Vein endothelial cell (primary cell): ENCODE data around the gene UBE2S. TPM values are rescaled to one million over a fixed set of nuclear protein-coding genes. Genes with fewer than 3 reads are reported as not detected.

Source experiments
- total RNA-seq: library from RNA; depleted of rRNA; stranded (reverse); fragments of >200 nt; gene quantifications from 2 replicates; pipeline ENCODE4 v1.2.3, GENCODE V29; 2012

UBE2S gene
- 106 and 121 TPM in 2 replicates for total RNA-seq

GRCh38 chr19:55407550-55407799 lies at the start of gene UBE2S:
TSS of gene UBE2S (minus strand) at chr19:55407788. CDS start at chr19:55407589, 199 bp downstream.

GRCh38 chr19:55443045-55443823 lies 35.6 kb upstream of the UBE2S start, which contains the start of gene SHISA7:
TSS of gene SHISA7 (minus strand) at chr19:55443300. CDS start at chr19:55442863, 437 bp downstream.

DNA sequence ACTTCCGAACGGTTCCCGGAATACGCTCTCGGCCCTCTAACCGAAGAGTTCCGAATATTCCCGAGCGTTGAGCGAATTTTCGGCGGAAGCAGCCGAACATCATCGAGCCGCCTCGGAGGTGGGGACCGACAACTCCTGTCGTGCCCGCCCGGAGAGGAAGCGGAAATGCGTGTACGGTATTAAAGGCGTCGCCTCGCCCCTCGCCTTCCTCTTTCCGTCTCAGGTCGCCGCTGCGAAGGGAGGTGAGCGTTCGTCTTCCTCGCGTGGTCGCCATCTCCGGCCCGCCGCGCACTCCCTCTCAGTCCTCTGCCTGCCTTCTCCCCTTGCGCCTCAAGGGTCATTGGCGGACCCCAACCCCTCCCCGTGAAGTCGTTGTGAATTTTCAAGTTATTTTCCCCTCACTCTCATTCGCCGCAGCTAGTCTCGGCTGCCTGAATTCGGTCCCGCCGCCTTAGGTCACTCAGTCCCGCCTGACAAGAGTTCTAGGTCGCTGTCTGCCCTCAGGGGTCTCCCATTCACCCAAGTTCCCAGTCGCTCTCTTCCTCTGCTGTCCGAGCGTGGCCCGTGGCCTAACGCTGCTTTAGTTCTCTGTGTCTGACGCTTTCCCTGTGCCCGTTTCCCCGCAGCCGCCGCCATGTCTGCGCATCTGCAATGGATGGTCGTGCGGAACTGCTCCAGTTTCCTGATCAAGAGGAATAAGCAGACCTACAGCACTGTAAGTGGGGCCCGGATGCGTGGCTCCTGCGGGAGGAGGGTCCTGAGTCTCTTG lies 21.7 kb downstream of the UBE2S start, which contains the start of gene RPL28:
Gene RPL28 (plus strand): TSS at position 209 of the 769 bp plus-strand sequence. CDS start 426 bp downstream, at position 635.

DNA sequence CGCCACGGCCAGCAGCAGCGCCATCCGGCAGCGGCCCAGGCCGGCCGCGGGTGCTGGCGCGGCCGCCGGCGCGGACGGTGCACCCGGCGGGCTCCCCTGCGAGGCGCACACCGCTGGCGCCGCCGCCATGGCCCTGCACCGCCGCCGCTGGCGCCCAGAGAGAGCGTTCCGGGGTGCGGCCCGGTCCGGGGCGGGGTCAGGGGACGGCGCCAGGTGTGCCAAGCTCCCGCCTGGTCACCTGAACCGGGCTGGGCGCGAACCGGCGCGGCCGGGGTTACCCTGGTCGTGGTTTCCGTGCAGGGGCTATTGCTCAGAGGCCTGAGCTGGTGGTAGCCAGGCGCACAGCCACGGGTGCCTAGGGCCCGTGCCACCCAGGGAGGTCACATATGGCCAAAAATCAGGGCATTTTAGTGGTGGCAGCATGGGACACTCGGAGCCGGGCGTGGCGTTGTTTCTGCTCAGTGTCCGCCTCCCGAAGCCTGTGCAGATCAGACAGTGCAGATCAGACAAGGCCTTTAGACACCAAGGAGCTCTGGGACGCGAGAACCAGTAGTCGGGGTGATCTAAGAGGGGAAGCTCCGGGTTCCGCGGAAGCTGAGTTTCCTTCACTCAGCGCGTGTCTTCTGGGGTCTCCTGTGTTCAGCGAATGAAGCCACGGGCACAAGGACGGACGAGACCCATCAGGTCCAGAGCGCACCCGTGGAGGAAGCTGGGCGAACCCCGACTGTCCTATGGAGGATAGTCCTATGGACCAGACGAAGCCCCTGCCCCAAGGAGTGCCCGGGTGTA lies 23.3 kb downstream of the UBE2S start, which contains the start of gene TMEM238:
Gene TMEM238 (minus strand): TSS at position 162 of the 789 bp plus-strand sequence. CDS start 33 bp downstream, at position 129.

GRCh38 chr19:55376241-55376933 lies 31.2 kb downstream of the UBE2S start, which contains the start of gene TMEM190:
TSS of gene TMEM190 (plus strand) at chr19:55376826. CDS start at chr19:55376854, 28 bp downstream.

GRCh38 chr19:55370305-55370988 lies 37.1 kb downstream of the UBE2S start, which contains the start of gene IL11:
TSS of gene IL11 (minus strand) at chr19:55370463. CDS start at chr19:55370310, 153 bp downstream.

GRCh38 chr19:55362990-55363716 lies 44.4 kb downstream of the UBE2S start, which contains the start of gene GARIN5B:
TSS of gene GARIN5B (minus strand) at chr19:55363260. CDS start at chr19:55363066, 194 bp downstream.

GRCh38 chr19:55354698-55355212 lies 52.8 kb downstream of the UBE2S start, which contains the start of gene COX6B2:
TSS of gene COX6B2 (minus strand) at chr19:55354719. CDS start at chr19:55354521, 198 bp downstream.

Other genes starting within 250 kb of the UBE2S start
- gene DNAAF3, start 241.2 kb downstream of the UBE2S start, total RNA-seq: 0.33 and 0.38 TPM in 2 replicates
- gene SYT5, start 227.5 kb downstream of the UBE2S start, total RNA-seq: not detected in 2 replicates
- 0.48 and 0.65 TPM in 2 replicates for gene PTPRH, start 198.3 kb downstream of the UBE2S start, total RNA-seq
- 2.0 and 2.4 TPM in 2 replicates for gene TMEM86B, start 179.0 kb downstream of the UBE2S start, total RNA-seq
- gene PPP6R1, start 148.8 kb downstream of the UBE2S start, total RNA-seq: 44.2 and 52.3 TPM in 2 replicates
- gene HSPBP1, start 127.7 kb downstream of the UBE2S start, total RNA-seq: 30.4 and 37.2 TPM in 2 replicates
- 0.29 and 1.3 TPM in 2 replicates for gene BRSK1, start 123.8 kb downstream of the UBE2S start, total RNA-seq
- not detected in 2 replicates for gene TMEM150B, start 82.4 kb downstream of the UBE2S start, total RNA-seq
- 5.6 and 9.8 TPM in 2 replicates for gene KMT5C, start 67.9 kb downstream of the UBE2S start, total RNA-seq
- gene COX6B2, start 53.1 kb downstream of the UBE2S start, total RNA-seq: not detected in 2 replicates
- gene GARIN5B, start 44.5 kb downstream of the UBE2S start, total RNA-seq: not detected in 2 replicates
- 0.33 TPM in 1 of 2 replicates, not detected in the other for gene IL11, start 37.3 kb downstream of the UBE2S start, total RNA-seq
- gene TMEM190, start 31.0 kb downstream of the UBE2S start, total RNA-seq: not detected in 2 replicates
- gene TMEM238, start 23.5 kb downstream of the UBE2S start, total RNA-seq: 0.33 TPM in 1 of 2 replicates, not detected in the other
- gene RPL28, start 21.9 kb downstream of the UBE2S start, total RNA-seq: 445 and 511 TPM in 2 replicates
- not detected in 2 replicates for gene SHISA7, start 35.5 kb upstream of the UBE2S start, total RNA-seq
- gene ISOC2, start 53.9 kb upstream of the UBE2S start, total RNA-seq: 60.9 and 67.6 TPM in 2 replicates
- not detected in 2 replicates for gene C19orf85, start 57.0 kb upstream of the UBE2S start, total RNA-seq
- gene ZNF628, start 68.8 kb upstream of the UBE2S start, total RNA-seq: 2.5 and 9.8 TPM in 2 replicates
- gene NAT14, start 77.4 kb upstream of the UBE2S start, total RNA-seq: 10.7 and 15.7 TPM in 2 replicates
- 0.33 and 0.57 TPM in 2 replicates for gene SSC5D, start 80.6 kb upstream of the UBE2S start, total RNA-seq
- not detected in 2 replicates for gene SBK2, start 129.3 kb upstream of the UBE2S start, total RNA-seq
- gene SBK3, start 137.8 kb upstream of the UBE2S start, total RNA-seq: under 0.01 and 0.10 TPM in 2 replicates
- 5.1 and 11.8 TPM in 2 replicates for gene ZNF579, start 173.1 kb upstream of the UBE2S start, total RNA-seq
- 3.9 and 4.9 TPM in 2 replicates for gene FIZ1, start 191.7 kb upstream of the UBE2S start, total RNA-seq
- gene ZNF524, start 192.5 kb upstream of the UBE2S start, total RNA-seq: 11.9 and 13.7 TPM in 2 replicates
- 1.2 and 2.0 TPM in 2 replicates for gene ZNF865, start 197.9 kb upstream of the UBE2S start, total RNA-seq
- gene ZNF784, start 216.8 kb upstream of the UBE2S start, total RNA-seq: 4.5 and 6.5 TPM in 2 replicates
- gene ZNF580, start 233.2 kb upstream of the UBE2S start, total RNA-seq: 6.9 and 7.4 TPM in 2 replicates
- 20.1 and 34.9 TPM in 2 replicates for gene ZNF581, start 235.9 kb upstream of the UBE2S start, total RNA-seq
- gene CCDC106, start 240.4 kb upstream of the UBE2S start, total RNA-seq: 9.4 and 14.0 TPM in 2 replicates
- 109 and 121 TPM in 2 replicates for gene U2AF2, start 247.2 kb upstream of the UBE2S start, total RNA-seq